Left colon (tissue), 2 donors: ENCODE measurements around the gene ITIH5. TPM values are rescaled to one million over a fixed set of nuclear protein-coding genes. Genes with fewer than 3 reads are reported as not detected.
"Not testable (repeated sequence)": the region's sequence is repeated elsewhere in the genome, so short reads cannot be mapped to it uniquely, and the experiment has no call there.

Experiments
- ATAC-seq: fragments of 200-7000 bp; cut with Tn5 transposase; one replicate; pipeline ENCODE4 v1.9.1; 2020; ENCODE audit warnings: mild to moderate bottlenecking, moderate library complexity
- DNase-seq, 2 donors: peaks; one replicate each; pipeline ENCODE4 v3.0.0-alpha.2; 2020
- intact Hi-C, 2 donors: fragments of 100-400 bp; cut with DNase I in 1 of 2; cut with micrococcal nuclease in 1 of 2; formaldehyde crosslinking; loops; one replicate each; pipeline versions ENCODE4 v1.11.2 to v1.14.0; 2022; cut with DNase I, micrococcal nuclease
- long read RNA-seq: library from polyadenylated mRNA; unstranded; transcript quantifications from one replicate; pipeline ENCODE4 v2.0.0, GENCODE V29; 2021
- total RNA-seq, 2 donors: library from RNA; stranded (reverse); fragmentation: NEBNext Ultra II Directional; extraction: Animal tissue kit (Norgen Biotek cat#: 25700); gene quantifications; one replicate each; pipeline ENCODE4 v1.2.1, GENCODE V29; 2021
- donor health status: DM: no; HTN: no; CAD: no.
- donor health status: DM: yes; HTN: yes; CAD: no.

Gene ITIH5
- 10 to 100 TPM in 1 of 2 donors, 1 to 10 TPM in 1; 2.8 to 14.2 TPM for total RNA-seq
- long read RNA-seq, partial matches to known transcripts = 2 of 2 reads
- long read RNA-seq, other reads (novel, unspliced or antisense) = 0 of 2 reads

DNA sequence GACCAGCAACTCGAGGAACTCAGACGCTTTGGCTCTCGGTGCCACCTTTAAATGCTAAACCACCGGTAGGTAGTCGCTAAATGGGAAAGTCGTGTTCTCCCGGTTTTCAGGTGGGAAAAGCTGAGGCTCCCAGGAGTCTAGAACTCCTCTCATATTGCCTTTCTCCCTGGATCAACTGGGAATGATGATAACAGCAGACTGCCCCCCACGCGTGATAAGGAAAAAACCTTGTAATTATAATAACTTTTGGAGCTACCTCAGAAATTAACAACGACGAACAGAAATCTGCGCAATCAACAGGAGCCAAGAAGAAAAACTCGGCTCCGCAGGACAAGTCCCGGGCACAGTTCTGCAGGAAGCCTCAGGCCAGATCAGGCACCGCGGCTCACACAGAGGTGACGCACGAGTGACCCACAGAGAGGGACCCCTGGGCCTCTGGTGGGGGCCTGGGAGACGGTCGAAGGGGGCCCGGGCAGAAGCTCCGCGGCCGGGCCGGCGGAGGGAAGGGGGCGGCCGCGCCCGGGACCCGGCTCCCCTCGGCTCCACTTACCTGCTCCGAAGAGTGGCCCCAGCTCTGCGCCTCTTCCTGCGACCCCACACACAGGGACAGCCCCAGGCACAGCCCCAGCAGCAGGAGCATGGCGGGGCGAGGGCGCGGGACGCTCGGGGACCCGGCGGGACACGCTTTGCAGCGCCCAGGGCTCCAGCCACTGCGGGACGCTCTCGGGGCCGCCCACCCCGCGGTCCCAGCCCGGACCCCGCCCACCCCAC, at the start of gene ITIH5:
Gene ITIH5, minus strand, starts transcription at position 714 of the 771 bp plus-strand sequence. Its CDS starts 74 bp downstream, at position 640.
- ATAC-seq (no peak), DNase-seq (no peak)
- intact Hi-C loops = no loop called here

DNA sequence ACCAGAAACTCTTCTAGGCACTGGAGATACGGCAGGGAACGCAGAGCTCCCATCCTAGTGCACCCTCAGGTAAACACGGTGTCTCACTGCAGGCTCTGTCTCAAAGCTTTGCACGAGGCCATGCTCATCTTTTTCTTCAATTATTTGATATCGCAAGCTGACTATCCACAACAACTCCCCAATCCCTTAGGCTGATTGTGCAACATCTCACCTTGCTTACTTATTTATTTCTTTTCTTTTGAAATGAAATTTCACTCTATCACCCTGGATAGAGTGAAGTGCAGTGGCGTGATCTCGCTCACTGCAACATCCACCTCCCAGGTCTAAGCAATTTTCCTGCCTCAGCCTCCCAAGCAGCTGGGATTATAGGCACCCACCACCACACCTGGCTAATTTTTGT, 48.7 kb upstream of the ITIH5 start:
- intact Hi-C loops = no loop called here
- no peak for DNase-seq
- ATAC-seq = no peak

DNA sequence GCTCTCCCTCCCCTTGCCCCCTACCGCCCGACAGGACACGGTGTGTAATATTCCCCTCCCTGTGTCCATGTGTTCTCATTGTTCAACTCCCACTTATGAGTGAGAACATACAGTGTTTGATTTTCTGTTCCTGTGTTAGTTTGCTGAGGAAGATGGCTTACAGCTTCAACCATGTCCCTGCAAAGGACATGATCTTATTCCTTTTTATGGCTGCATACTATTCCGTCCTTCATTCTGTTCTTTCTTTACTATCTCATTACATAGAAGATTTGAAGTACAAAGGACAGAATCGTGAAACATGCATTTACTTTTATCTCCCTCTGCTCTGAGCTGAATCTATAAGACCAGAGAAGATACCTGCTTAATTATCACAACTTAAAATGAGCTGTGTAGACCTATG, 44.3 kb upstream of the ITIH5 start:
- ATAC-seq, DNase-seq, intact Hi-C loops: not testable (repeated sequence)

DNA sequence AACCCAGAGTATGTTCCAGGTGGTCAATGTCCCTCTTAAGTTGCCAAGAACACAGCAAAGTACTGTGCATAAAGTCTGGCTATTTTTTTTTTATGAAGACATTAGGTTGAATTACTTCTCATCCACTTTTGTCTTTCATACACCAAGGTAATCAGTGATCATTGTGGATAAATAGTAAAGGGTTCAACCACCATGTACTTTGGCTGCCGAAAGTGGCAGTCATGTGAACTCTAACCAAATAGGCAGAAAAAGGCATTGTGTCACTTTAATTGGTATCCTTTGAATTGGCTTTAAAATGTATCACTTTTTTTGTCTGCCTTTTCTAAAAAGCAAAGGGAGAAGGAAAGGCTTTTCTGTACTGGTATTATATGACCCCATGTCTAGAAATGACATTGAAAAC, 43.7 kb upstream of the ITIH5 start:
- intact Hi-C loops = no loop called here
- no peak for ATAC-seq
- no peak for DNase-seq

DNA sequence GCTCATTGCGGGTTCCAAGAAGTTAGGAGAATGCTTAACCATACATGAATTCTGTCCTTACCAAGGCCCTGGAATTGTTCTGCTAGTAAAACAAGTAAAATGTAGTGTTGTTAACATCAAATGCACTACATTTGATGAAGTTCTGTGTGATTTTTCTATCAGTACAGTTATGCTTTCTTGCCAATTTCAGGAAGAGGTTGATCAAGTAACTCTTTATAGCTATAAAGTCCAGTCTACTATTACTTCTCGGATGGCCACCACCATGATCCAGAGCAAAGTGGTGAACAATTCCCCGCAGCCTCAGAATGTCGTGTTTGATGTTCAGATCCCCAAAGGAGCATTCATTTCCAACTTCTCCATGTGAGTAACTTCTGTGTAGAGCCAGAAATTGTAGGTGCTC, 42.1 kb upstream of the ITIH5 start:
- ATAC-seq (no peak), DNase-seq (no peak)
- intact Hi-C loops = no loop called here

DNA sequence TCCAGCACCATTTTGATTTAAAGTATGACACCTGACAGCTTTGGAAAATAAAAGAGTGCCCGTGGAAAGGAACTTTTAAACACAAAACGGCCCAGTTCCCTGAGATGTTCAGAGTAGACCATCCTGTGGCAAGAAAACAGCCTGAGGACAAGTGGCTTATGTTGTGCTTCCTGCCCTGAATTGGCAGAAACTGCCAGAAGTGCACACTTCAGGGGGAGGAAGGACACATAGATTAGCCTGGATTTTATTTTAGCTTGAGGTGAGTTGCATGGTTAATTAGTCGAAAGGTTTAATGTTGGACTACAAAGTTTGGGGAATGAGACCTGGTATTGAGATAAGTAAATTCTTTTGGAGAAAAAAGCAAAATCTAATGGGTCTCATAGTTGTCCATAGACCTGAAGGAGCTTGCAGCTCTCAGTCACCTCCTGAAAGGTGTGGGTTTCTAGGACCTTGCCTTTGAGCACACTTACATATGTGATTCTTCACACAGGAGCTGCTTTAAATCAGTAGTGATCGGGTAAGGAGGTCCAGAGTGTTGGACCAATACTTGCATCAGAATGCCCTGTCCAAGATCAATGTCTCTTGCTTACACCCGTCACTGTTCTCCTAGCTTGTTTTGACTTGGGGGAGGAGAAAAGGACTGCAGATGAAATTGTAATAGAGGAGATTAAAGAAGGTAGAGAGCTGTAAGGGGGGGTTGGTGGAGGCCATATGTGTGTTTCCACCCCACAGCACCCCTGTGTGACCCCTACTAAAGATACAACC, 41.3 kb upstream of the ITIH5 start:
- intact Hi-C loops = no loop called here
- DNase-seq (no peak), ATAC-seq (no peak)

DNA sequence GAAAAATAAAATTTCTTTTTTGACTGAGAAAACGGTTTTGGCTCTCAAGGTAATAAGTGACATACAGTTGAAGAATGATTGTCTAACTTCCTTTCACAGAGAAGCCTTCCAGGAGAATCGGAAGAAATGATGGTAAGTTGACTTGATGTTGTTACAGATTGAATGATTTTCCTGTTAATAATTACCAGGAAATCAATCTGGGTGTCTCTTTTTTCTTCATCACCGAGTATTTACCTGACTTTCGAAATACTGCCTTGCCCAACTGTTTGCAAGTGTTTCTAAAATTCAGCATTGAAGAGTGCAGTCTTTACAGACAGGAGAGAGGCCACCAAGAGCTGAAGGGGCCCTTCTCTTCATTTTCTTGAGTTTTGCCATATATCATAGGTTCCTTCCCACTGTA, 40.3 kb upstream of the ITIH5 start:
- no peak for ATAC-seq
- no peak for DNase-seq
- intact Hi-C loops = no loop called here

DNA sequence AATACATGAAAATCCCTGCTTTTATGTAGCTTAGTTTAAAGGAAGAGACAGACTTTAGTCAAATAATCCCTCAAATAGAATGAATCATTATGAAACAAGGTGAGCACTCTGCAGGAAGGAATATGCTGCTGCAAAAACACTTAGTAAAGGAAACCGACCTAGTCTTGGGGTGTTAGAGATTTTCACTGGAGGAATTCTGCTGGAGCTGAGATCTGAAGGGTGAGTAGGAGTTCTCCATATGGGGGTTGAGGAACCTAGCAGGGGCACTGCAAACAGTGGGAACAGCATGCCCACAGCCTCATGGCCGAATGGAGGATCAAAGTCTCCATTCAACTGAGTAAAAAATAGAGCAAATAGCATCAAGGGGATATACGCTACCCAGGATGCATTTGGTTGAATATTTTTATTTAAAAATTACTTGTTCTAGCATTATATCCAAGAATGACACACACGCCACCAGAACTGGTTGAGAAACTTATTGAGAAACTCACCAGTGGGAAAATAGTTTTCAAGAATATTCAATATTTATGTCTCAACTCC, 39.8 kb upstream of the ITIH5 start:
- ATAC-seq (no peak), DNase-seq (no peak)
- intact Hi-C loops = no loop called here

DNA sequence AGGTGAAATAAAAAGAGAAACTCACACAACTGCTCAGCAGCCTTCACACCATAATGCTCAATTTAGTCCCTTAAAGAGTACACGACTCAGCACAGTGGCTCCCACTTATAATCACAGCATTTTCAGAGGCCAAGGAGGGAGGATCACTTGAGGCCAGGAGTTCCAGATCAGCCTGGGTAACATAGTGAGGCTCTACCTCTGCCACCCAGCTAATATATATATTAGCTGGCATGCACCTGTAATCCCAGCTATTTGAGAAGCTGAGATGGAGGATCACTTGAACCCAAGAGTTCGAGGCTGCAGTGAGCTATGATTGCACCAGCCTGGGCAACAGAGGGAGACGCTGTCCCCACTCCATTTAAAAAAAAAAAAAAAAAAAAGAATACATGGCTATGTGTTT, 38.6 kb upstream of the ITIH5 start:
- intact Hi-C loops = no loop called here
- DNase-seq = no peak
- no peak for ATAC-seq

DNA sequence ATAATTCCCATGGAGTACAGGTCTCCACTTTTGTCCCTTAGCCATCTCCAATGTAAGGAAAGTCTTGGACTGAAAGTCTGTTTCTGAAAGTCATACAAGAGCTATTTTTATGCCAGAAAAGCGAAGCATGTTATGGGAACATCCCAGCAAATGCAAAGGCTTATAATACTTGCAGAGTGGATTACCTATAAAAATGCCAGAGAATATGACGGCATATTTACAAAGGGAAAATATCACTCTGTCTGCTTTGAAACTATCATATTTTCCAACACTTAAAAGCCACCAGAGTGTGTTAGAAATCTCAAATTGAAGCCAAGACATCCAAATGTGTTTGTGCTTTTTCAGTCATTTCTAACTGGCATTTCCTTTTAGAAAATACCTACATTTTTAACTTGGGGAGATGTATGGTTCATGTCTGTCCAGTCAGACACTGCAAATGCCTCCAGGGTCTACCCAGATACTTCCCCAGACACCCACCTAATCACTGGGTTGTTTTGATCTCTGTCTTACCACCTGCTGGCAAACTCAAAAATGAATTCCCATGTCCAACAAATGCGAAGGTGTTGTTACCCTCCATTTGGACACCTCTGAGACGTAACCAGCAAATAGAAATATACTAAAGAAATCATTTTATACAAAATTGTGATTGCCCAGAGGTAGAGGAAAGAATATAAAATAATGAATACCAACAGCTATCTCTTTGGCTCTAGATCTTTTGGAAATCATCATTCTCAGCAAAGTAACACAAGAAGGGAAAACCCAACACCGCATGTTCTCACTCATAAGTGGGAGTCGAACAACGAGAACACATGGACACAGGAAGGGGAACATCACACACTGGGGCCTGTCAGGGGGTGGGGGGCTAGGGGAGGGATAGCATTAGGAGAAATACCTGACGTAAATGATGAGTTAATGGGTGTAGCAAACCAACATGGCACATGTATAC, 37.6 kb upstream of the ITIH5 start:
- DNase-seq (no peak), ATAC-seq (no peak)
- intact Hi-C loops = no loop called here

DNA sequence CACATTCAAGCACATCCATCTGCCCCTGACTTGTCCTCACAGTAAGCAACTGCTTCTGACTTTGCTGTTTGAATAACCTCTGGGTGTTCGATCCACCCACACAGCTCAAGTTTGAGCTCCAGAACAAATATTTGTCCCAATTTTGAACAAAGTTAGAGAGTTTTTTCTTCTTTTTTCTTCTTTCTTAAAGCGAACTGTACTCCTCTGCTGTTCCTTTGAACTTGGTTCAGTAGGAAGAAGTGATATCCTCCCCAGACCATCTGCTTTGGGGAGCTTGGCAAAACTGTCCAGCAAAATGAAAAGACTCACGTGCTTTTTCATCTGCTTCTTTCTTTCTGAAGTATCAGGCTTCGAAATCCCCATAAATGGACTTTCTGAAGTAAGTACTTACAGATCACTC, 36.4 kb upstream of the ITIH5 start, which contains the start of gene ITIH2:
Gene ITIH2, plus strand, starts transcription at position 177 of the 400 bp plus-strand sequence. Its CDS starts 119 bp downstream, at position 296.
- ATAC-seq (no peak), DNase-seq (no peak)
- intact Hi-C loops = no loop called here

DNA sequence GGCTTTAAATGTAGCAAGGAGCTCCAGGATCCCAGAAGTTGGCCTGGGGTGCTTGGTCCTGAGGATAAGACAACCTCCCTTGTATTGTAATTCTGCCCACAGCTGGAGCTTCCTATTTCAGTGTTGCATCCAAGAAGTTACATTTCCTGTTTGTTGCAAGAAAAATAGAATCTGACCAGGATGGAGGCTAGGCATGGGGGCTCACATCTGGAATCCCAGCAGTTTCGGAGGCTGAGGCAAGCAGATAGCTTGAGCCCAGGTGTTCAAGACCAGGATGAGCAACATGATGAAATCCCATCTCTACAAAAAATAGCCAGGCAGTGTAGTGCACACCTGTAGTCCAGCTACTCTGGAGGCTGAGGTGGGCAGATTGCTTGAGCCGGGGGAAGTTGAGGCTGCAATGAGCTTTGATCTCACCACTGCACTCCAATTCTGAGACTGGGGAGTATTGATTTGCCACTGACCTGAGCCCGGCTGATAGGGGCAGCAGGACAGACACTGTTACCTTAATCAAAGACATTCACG, 35.6 kb upstream of the ITIH5 start:
- ATAC-seq (no peak), DNase-seq (no peak)
- intact Hi-C loops = no loop called here

DNA sequence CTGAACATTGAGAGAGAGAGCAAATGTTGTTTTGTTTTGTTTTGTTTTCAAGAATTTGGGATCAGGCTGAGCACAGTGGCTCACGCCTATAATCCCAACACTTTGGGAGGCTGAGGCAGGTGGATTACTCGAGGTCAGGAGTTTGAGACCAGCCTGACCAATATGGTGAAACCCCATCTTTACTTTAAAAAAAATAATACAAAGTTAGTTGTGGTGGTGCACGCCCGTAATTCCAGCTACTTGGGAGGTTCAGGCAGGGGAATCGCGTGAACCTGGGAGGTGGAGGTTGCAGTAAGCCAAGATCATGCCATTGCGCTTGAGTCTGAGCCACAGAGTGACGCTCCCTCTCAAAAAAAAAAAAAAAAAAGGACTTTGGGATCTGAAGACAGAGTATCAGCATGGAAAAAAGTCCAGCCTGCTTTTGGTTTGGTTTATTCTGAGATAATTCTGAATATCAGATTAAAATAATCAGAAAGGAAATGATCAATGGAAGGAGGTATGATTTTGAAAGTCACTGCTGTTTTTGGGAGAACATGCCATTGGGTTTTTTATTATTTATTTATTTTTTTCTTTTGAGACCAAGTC, 34.5 kb upstream of the ITIH5 start:
- ATAC-seq (no peak), DNase-seq (no peak)
- intact Hi-C loops = no loop called here

DNA sequence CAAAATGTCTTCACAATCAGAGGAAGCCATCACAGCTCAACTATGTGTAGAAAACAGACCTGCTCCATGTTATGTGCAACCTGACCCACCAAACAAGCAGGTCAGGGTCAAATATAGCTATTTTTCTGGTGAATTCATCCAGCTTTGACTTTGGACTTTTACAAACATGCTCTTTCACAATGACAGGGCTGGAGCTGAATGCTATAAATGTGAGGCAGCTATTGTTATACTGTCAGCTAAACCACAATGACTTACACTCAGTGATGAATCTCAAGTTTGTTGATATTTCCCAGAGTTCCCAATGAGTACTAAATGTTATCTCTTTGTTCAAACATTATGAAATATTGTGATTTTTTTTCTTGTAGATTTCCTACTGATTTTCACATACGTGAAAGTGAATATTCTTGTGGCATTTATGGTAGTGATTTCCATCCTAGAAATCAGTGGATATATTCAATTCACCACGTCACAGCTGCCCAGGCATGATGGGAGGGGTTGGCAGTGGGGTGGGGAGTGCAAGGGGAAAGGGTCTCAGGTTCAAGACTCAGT, 33.9 kb upstream of the ITIH5 start:
- DNase-seq = no peak
- intact Hi-C loops = no loop called here
- no peak for ATAC-seq

DNA sequence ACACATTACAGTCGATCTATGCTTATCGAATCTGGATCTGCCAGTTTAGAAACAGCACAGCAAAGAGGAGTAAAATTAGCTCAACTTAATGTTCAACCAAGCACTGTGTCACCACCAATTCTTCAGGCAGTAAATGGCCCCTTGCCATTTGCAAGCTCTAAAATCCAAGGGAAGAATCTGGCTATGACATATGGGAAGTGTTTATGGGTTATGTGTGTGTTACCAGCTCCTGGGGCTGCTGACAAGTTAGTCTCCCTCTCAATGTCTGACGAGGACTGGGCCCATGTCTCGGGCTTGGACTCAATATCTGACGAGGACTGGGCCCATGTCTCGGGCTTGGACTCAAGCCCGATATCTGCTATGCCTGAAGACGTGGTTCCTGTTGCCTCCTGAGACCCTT, 30.7 kb upstream of the ITIH5 start:
- DNase-seq (no peak), ATAC-seq (no peak)
- intact Hi-C loops = no loop called here

DNA sequence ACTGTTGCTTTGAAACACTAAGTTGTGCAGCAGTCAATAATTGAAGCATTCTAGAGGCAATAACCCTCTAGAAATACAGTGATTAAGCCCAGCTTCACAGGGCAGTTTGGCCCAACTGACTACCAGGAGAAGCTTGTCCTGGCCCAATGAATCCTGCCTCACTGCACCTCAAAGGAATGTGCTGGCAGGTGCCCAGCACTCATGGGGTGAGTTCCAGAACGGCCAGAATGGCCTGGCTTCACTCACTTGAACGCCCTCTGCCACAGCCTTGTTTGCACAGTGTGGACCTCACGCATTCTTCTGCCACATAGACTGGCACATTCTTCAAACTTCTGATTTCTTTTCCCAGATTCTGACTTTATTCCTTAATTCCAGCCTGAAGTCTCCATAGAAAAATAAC, 29.8 kb upstream of the ITIH5 start:
- DNase-seq (no peak), ATAC-seq (no peak)

DNA sequence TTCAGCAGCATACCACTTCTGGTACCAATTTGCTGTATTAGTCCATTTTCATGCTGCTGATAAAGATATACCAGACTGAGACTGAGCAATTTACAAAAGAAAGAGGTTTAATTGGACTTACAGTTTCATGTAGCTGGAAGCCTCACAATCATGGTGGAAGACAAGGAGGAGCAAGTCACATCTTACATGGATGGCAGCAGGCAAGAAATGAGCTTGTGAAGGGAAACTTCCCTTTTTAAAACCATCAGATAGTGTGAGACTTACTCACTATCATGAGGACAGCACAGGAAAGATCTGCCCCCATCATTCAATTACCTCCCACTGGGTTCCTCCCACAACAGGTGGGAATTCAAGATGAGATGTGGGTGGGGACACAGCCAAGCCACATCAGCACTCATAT, 26.4 kb upstream of the ITIH5 start:
- DNase-seq, intact Hi-C loops, ATAC-seq: not testable (repeated sequence)

More for the DNA sequence above, 29.8 kb upstream of the ITIH5 start:
- intact Hi-C loops = no loop called here

DNA sequence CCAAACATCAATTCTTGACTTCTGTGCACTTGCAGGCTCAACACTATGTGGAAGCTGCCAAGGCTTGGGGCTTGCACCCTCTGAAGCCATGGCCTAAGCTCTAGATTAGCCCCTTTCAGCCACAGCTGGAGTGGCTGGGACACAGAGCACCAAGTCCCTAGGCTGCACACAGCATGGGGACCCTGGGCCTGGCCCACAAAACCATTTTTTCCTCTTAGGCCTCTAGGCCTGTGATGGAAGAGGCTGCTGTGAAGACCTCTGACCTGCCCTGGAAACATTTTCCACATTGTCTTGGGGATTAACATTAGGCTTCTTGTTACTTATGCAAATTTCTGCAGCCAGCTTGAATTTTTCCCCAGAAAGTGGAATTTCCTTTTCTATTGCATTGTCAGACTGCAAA, 25.6 kb upstream of the ITIH5 start:
- intact Hi-C loops = not testable (repeated sequence)

More for the DNA sequence above, 25.6 kb upstream of the ITIH5 start:
- not testable (repeated sequence) for DNase-seq, ATAC-seq
